Esophagus squamous epithelium (tissue), 4 donors: ENCODE results near the gene HMCN2.

Source experiments
- CTCF ChIP-seq, 6 experiments: fragments of 450-650 bp in 4 of 6; fragments of 200-600 bp in 2 of 6; sonication (generic) in 2 of 6; IDR thresholded peaks; one replicate each; pipeline ENCODE4 v1.5.1; 2016 to 2019; ENCODE audit warnings: antibody characterized with exemption in 6 of 6, mild to moderate bottlenecking in 4 of 6, moderate library complexity in 4 of 6
- POLR2A ChIP-seq, 4 donors: fragments of 450-650 bp; IDR thresholded peaks; one replicate each; pipeline ENCODE4 v1.6.1; 2017; ENCODE audit warnings: antibody characterized with exemption in 4 of 4, mild to moderate bottlenecking in 4 of 4, moderate library complexity in 3 of 4

- TF ChIP-seq CTCF (IDR thresholded peaks at IDR 0.05), result no peak
- no peak for TF ChIP-seq POLR2A (IDR thresholded peaks at IDR 0.05)
These were observed 208.0 kb downstream of the HMCN2 start for GRCh38 chr9:130473566-130473965.
